ENCODE measurements around the gene HERC2.
"Not testable (repeated sequence)": the region's sequence is repeated elsewhere in the genome, so short reads cannot be mapped to it uniquely, and the experiment has no call there.

Gene HERC2

GRCh38 chr15:28305700-28306099 lies 16.3 kb downstream of the HERC2 start:
- not testable (repeated sequence) for H3K4me2 ChIP-seq; H3K27me3 ChIP-seq (ENCODE audit: insufficient read depth, low read depth); H3K9ac ChIP-seq; H3K36me3 ChIP-seq (ENCODE audit: insufficient read depth); H3K27ac ChIP-seq; H2AFZ ChIP-seq (ENCODE audit: low read depth); H3K4me3 ChIP-seq (IDR thresholded peaks at IDR 0.05; ENCODE audit: insufficient read depth, low read depth, low read length); H4K20me1 ChIP-seq (ENCODE audit: insufficient read depth); H3K79me2 ChIP-seq (ENCODE audit: insufficient read depth, low read depth); H3K4me1 ChIP-seq (ENCODE audit: low read depth, poor library complexity, severe bottlenecking)

- not testable (repeated sequence) for H3K9ac ChIP-seq; H3K27me3 ChIP-seq (ENCODE audit: insufficient read depth, low read depth); H3K4me3 ChIP-seq (IDR thresholded peaks at IDR 0.05; ENCODE audit: insufficient read depth, low read depth, low read length); H3K36me3 ChIP-seq (ENCODE audit: insufficient read depth); H4K20me1 ChIP-seq (ENCODE audit: insufficient read depth); H3K79me2 ChIP-seq (ENCODE audit: insufficient read depth, low read depth); H3K27ac ChIP-seq; H2AFZ ChIP-seq (ENCODE audit: low read depth)
- Histone ChIP-seq H3K4me1 (ENCODE audit: low read depth, poor library complexity, severe bottlenecking) (peaks cover 23% of the 10 kb centered on the region), H3K4me2 (0 out of 2 replicates have a peak overlapping the region, but pooled peaks have one; percentile 1)
These were observed 24.5 kb downstream of the HERC2 start for GRCh38 chr15:28297434-28297833.

DNA sequence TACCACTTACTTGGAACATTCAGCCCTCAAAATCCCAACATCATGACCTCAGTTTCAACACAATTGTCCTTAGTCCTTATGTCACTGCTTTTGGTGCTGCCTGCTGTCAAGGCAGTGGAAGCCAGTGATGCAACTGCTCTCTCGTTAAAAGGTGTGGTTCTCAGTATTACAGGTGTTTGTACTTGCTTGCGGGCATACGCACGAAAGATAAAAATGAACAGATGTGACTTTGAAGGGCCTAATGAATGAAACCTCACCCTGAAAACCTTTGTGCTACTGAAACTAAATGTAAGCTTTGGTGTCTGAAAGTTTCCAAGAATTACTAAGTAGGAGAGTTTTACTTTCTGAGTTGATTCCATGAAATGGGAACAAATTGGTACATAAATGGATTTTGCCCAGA lies 25.2 kb downstream of the HERC2 start:
- not testable (repeated sequence) for H3K4me2 ChIP-seq; H3K27ac ChIP-seq; H3K27me3 ChIP-seq (ENCODE audit: insufficient read depth, low read depth); H3K79me2 ChIP-seq (ENCODE audit: insufficient read depth, low read depth); H3K4me3 ChIP-seq (IDR thresholded peaks at IDR 0.05; ENCODE audit: insufficient read depth, low read depth, low read length); H3K9ac ChIP-seq; H2AFZ ChIP-seq (ENCODE audit: low read depth); H3K36me3 ChIP-seq (ENCODE audit: insufficient read depth); H4K20me1 ChIP-seq (ENCODE audit: insufficient read depth)
- H3K4me1 ChIP-seq (ENCODE audit: low read depth, poor library complexity, severe bottlenecking): peaks cover 23% of the 10 kb centered on the region

GRCh38 chr15:28295009-28295563 lies 26.9 kb downstream of the HERC2 start:
- not testable (repeated sequence) for H2AFZ ChIP-seq (ENCODE audit: low read depth); H3K4me2 ChIP-seq; H3K36me3 ChIP-seq (ENCODE audit: insufficient read depth); H3K27me3 ChIP-seq (ENCODE audit: insufficient read depth, low read depth); H4K20me1 ChIP-seq (ENCODE audit: insufficient read depth); H3K79me2 ChIP-seq (ENCODE audit: insufficient read depth, low read depth); H3K9ac ChIP-seq; H3K27ac ChIP-seq; H3K4me3 ChIP-seq (IDR thresholded peaks at IDR 0.05; ENCODE audit: insufficient read depth, low read depth, low read length)
- H3K4me1 ChIP-seq (ENCODE audit: low read depth, poor library complexity, severe bottlenecking): peaks cover 28% of the 10 kb centered on the region

- not testable (repeated sequence) for H4K20me1 ChIP-seq (ENCODE audit: insufficient read depth); H3K27me3 ChIP-seq (ENCODE audit: insufficient read depth, low read depth); H3K4me2 ChIP-seq; H3K79me2 ChIP-seq (ENCODE audit: insufficient read depth, low read depth); H3K4me3 ChIP-seq (IDR thresholded peaks at IDR 0.05; ENCODE audit: insufficient read depth, low read depth, low read length); H3K36me3 ChIP-seq (ENCODE audit: insufficient read depth); H2AFZ ChIP-seq (ENCODE audit: low read depth); H3K9ac ChIP-seq; H3K27ac ChIP-seq
- peaks cover 33% of the 10 kb centered on the region for H3K4me1 ChIP-seq (ENCODE audit: low read depth, poor library complexity, severe bottlenecking)
These were observed 27.4 kb downstream of the HERC2 start for GRCh38 chr15:28294560-28294959.

GRCh38 chr15:28289694-28290463 lies 32.1 kb downstream of the HERC2 start:
- no peaks in the 10 kb centered on the region for H3K79me2 ChIP-seq (ENCODE audit: insufficient read depth, low read depth)
- no peak overlapping the region for H3K9ac ChIP-seq
- peak overlapping the region; percentile 50 for H3K4me2 ChIP-seq
- peak overlapping the region; percentile 34; the same call in 1 of the 2 replicates for H3K27ac ChIP-seq
- H3K36me3 ChIP-seq (ENCODE audit: insufficient read depth): no peaks in the 10 kb centered on the region
- no peak overlapping the region for H3K4me3 ChIP-seq (IDR thresholded peaks at IDR 0.05; ENCODE audit: insufficient read depth, low read depth, low read length)
- H2AFZ ChIP-seq (ENCODE audit: low read depth): no peak overlapping the region
- H3K27me3 ChIP-seq (ENCODE audit: insufficient read depth, low read depth): no peaks in the 10 kb centered on the region
- TF ChIP-seq CTCF (conservative IDR thresholded peaks at IDR 0.05; ENCODE audit: low read depth, low read length): no peak
- H4K20me1 ChIP-seq (ENCODE audit: insufficient read depth): no peaks in the 10 kb centered on the region
- H3K4me1 ChIP-seq (ENCODE audit: low read depth, poor library complexity, severe bottlenecking): peaks cover 27% of the 10 kb centered on the region

GRCh38 chr15:28288830-28289693 lies 32.9 kb downstream of the HERC2 start:
- not testable (repeated sequence) for H4K20me1 ChIP-seq (ENCODE audit: insufficient read depth); H3K36me3 ChIP-seq (ENCODE audit: insufficient read depth); H3K9ac ChIP-seq; H3K27me3 ChIP-seq (ENCODE audit: insufficient read depth, low read depth); H3K4me3 ChIP-seq (IDR thresholded peaks at IDR 0.05; ENCODE audit: insufficient read depth, low read depth, low read length); H2AFZ ChIP-seq (ENCODE audit: low read depth); H3K79me2 ChIP-seq (ENCODE audit: insufficient read depth, low read depth)
- peak overlapping the region; percentile 55 for H3K27ac ChIP-seq
- peaks cover 26% of the 10 kb centered on the region for H3K4me1 ChIP-seq (ENCODE audit: low read depth, poor library complexity, severe bottlenecking)
- peak overlapping the region; percentile 50 for H3K4me2 ChIP-seq

GRCh38 chr15:28286659-28287058 lies 35.3 kb downstream of the HERC2 start:
- not testable (repeated sequence) for H4K20me1 ChIP-seq (ENCODE audit: insufficient read depth); H2AFZ ChIP-seq (ENCODE audit: low read depth); H3K79me2 ChIP-seq (ENCODE audit: insufficient read depth, low read depth); H3K9ac ChIP-seq; H3K27me3 ChIP-seq (ENCODE audit: insufficient read depth, low read depth); H3K4me2 ChIP-seq; H3K27ac ChIP-seq; H3K36me3 ChIP-seq (ENCODE audit: insufficient read depth); H3K4me3 ChIP-seq (IDR thresholded peaks at IDR 0.05; ENCODE audit: insufficient read depth, low read depth, low read length)
- peaks cover 26% of the 10 kb centered on the region for H3K4me1 ChIP-seq (ENCODE audit: low read depth, poor library complexity, severe bottlenecking)

Data from KMS-11 (cell line).